SU-DHL-6 (cell line): Measurements from ENCODE around the gene RBM28.

Source experiments
- CTCF ChIP-seq: fragments of 200-600 bp; sonication (generic); IDR thresholded peaks from one replicate; pipeline ENCODE4 v1.5.1; 2017; ENCODE audit warnings: antibody characterized with exemption, mild to moderate bottlenecking, low read length, moderate library complexity; ENCODE audit not compliant: insufficient read depth, poor library complexity, severe bottlenecking
- EZH2phosphoT487 ChIP-seq: fragments of 200-600 bp; sonication (generic), shearing (Covaris generic); conservative IDR thresholded peaks from 2 replicates; pipeline ENCODE4 v1.6.1; 2018; ENCODE audit warnings: mild to moderate bottlenecking, antibody characterized with exemption, low read length, moderate library complexity, mixed read lengths

- TF ChIP-seq CTCF: no peak
- TF ChIP-seq EZH2phosphoT487: no peak
Measured at GRCh38 chr7:128378637-128379036, 34.9 kb upstream of the RBM28 start.
